Keratinocyte (primary cell): ENCODE data around the gene DAGLA.

Experiments
- EZH2 ChIP-seq: IDR thresholded peaks from one replicate; pipeline ENCODE4 v1.6.1; 2012; ENCODE audit warnings: inconsistent platforms, mild to moderate bottlenecking, low read length, moderate library complexity
- TF ChIP-seq, protein P1 (sequence below), 3 experiments: IDR thresholded peaks in 1 of 3; conservative IDR thresholded peaks in 1 of 3; optimal IDR thresholded peaks in 1 of 3; 2 replicates in 2 of 3; 3 replicates in 1 of 3; pipeline versions ENCODE3 to v1.5.1; 2011; ENCODE audit warnings: low read length in 3 of 3, mild to moderate bottlenecking in 3 of 3, moderate library complexity in 2 of 3, control low read depth in 1 of 3, inconsistent platforms in 1 of 3; ENCODE audit not compliant: insufficient read depth in 2 of 3; ENCODE audit errors: extremely low read depth in 1 of 3

DNA sequence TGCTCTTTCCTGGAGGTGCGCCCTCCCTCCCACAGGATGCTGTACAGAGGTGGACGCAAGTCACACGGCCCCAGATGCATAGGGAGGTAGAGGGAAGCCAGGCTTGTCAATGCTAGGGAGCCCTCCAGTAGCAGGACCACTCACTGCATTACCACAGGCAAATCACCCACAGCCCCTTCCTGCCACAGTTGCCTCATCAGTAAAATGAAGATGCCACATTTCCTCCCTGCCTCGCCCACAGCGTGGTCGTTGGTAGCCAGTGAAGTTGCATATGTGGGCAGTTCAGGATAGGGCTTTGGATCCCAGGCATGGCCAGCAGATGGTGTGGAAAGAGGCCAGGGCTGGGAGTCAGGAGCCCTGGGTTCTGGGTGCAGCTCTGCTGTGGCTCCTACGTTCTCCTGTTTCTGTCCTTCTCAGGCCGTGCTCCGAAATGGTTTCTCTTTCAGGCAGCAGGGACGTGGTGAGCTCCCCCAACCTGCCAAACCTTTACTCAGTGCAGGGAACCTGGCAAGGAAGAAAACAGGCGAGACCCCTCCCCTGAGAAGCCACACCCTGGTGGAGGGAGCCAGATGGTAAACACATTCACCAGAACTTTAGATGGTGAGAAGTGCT, 22.6 kb downstream of the DAGLA start:
- TF ChIP-seq EZH2, result no peak
- TF ChIP-seq, protein P1, sequence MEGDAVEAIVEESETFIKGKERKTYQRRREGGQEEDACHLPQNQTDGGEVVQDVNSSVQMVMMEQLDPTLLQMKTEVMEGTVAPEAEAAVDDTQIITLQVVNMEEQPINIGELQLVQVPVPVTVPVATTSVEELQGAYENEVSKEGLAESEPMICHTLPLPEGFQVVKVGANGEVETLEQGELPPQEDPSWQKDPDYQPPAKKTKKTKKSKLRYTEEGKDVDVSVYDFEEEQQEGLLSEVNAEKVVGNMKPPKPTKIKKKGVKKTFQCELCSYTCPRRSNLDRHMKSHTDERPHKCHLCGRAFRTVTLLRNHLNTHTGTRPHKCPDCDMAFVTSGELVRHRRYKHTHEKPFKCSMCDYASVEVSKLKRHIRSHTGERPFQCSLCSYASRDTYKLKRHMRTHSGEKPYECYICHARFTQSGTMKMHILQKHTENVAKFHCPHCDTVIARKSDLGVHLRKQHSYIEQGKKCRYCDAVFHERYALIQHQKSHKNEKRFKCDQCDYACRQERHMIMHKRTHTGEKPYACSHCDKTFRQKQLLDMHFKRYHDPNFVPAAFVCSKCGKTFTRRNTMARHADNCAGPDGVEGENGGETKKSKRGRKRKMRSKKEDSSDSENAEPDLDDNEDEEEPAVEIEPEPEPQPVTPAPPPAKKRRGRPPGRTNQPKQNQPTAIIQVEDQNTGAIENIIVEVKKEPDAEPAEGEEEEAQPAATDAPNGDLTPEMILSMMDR (optimal IDR thresholded peaks at IDR 0.05 in 1 of 3, IDR thresholded peaks at IDR 0.05 in 1 of 3, conservative IDR thresholded peaks at IDR 0.05 in 1 of 3; ENCODE audit: extremely low read depth in 1 of 3, insufficient read depth in 2 of 3, low read length in 3 of 3), result no peak
